ENCODE measurements around the gene PPP1R17.

The PPP1R17 gene

GRCh38 chr7:31729195-31729804 is 42.3 kb downstream of the PPP1R17 start:
- H3K27ac ChIP-seq: no peak overlapping the region
- no peak for TF ChIP-seq ZFX (IDR thresholded peaks at IDR 0.05; ENCODE audit: borderline replicate concordance)
- 0 out of 2 replicates have a peak, but pooled peaks have one; percentile 1 for TF ChIP-seq CTCF (IDR thresholded peaks at IDR 0.05)

GRCh38 chr7:31734456-31734855 is 47.4 kb downstream of the PPP1R17 start:
- no peak overlapping the region for H3K27ac ChIP-seq
- TF ChIP-seq ZFX (IDR thresholded peaks at IDR 0.05; ENCODE audit: borderline replicate concordance): no peak
- TF ChIP-seq CTCF (IDR thresholded peaks at IDR 0.05): no peak

- H3K27ac ChIP-seq: no peak overlapping the region
- TF ChIP-seq CTCF (IDR thresholded peaks at IDR 0.05): peak; percentile 94
- no peak for TF ChIP-seq ZFX (IDR thresholded peaks at IDR 0.05; ENCODE audit: borderline replicate concordance)
Observed at GRCh38 chr7:31735991-31736982, 49.3 kb downstream of the PPP1R17 start.

GRCh38 chr7:31741852-31742251 is 54.8 kb downstream of the PPP1R17 start:
- TF ChIP-seq CTCF (IDR thresholded peaks at IDR 0.05) (no peak), ZFX (IDR thresholded peaks at IDR 0.05; ENCODE audit: borderline replicate concordance) (no peak)
- H3K27ac ChIP-seq: no peak overlapping the region

GRCh38 chr7:31744294-31744874 is 57.4 kb downstream of the PPP1R17 start:
- TF ChIP-seq CTCF (IDR thresholded peaks at IDR 0.05) (peak; percentile 92), ZFX (IDR thresholded peaks at IDR 0.05; ENCODE audit: borderline replicate concordance) (no peak)
- no peak overlapping the region for H3K27ac ChIP-seq

GRCh38 chr7:31747553-31747952 is 60.5 kb downstream of the PPP1R17 start:
- no peak for TF ChIP-seq ZFX (IDR thresholded peaks at IDR 0.05; ENCODE audit: borderline replicate concordance)
- TF ChIP-seq CTCF (IDR thresholded peaks at IDR 0.05): no peak
- H3K27ac ChIP-seq: no peak overlapping the region

Measured in 22Rv1 (cell line).